HG02642 (cell line): ENCODE data around the gene SLC46A1.
A peak's percentile ranks its signal among the peaks of the same experiment; 100 is the strongest.

Experiments used
- ATAC-seq: cut with Tn5 transposase; IDR thresholded peaks from one replicate; pipeline ENCODE4 v1.9.1; 2021; ENCODE audit warnings: mild to moderate bottlenecking; ENCODE audit not compliant: unreplicated experiment, poor library complexity

The SLC46A1 gene

DNA sequence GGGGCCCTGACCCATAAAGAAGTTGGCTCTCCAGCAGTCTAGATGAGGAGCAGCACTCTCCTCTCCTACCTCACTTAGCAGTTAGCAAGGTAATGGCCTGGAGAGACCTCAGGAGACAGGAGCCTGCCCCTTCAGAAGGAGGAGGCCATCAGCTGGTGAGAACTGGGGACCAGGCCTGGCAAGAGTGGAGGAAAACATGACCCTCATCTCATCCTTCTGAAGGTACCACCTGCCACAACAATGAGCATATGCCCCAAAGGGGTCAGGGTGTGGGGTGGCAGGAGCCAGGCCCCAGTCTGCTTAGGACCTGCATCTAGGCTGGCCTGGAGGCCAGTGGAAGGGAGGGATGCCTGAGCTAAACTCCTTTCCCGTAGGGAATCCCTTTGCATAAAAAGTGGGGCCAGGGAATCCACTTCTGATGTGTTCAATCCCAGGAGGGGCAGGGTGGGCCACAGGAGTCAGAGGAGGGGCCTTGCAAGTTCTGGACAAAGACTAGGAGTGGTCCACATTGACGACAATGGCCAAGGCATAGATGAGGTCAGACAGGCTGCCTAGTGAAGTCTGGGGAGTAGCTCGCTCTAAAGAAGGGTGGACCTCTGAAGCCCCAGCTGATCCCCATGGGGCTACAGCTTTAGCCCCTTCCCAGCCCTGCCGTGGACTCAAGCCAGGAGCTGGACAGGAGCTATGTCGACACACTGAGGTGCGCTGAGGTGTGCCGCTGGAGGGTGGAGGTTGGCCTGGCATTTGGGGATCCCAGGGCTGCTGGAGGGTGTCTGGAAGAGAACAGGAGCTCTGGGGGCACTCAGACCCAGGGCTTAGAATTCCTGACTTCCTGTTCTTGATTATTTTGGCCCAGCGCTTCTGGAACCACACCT is 42.0 kb downstream of the SLC46A1 start:
- no peak for ATAC-seq

DNA sequence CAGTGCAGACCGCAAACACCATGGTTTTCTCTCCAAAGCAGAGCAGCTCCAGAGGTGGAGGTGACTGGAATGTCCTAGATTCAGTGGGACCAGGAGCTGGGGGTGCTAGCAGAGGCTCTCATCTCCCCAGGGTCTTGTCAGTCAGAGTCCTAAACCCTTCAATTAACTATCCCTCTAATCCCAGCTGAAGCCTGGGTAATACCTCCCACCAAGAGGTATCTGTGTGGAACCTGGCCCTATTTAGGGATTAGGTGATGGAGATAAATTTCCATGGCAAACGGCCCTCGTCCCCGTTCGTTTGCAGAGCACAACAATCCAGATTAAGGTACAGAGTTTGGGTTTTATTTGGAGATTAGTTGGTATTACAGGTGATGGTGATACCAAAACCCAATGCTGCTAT is 42.8 kb downstream of the SLC46A1 start:
- no peak for ATAC-seq

DNA sequence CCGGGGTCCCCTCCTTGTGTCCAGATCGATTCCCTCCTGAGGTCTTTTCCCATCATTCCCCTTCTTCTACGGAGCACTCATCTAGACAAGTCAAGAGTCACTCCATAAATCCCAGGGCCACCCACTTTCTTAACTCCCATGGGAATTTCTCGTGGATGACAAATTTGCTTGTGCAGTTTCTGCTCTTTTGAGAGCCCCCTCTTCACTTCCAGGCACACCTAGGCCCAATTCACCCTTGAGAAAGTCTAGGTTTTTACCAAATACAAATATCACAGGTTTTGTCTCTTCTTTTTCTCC is 48.2 kb downstream of the SLC46A1 start:
- ATAC-seq, result no peak

DNA sequence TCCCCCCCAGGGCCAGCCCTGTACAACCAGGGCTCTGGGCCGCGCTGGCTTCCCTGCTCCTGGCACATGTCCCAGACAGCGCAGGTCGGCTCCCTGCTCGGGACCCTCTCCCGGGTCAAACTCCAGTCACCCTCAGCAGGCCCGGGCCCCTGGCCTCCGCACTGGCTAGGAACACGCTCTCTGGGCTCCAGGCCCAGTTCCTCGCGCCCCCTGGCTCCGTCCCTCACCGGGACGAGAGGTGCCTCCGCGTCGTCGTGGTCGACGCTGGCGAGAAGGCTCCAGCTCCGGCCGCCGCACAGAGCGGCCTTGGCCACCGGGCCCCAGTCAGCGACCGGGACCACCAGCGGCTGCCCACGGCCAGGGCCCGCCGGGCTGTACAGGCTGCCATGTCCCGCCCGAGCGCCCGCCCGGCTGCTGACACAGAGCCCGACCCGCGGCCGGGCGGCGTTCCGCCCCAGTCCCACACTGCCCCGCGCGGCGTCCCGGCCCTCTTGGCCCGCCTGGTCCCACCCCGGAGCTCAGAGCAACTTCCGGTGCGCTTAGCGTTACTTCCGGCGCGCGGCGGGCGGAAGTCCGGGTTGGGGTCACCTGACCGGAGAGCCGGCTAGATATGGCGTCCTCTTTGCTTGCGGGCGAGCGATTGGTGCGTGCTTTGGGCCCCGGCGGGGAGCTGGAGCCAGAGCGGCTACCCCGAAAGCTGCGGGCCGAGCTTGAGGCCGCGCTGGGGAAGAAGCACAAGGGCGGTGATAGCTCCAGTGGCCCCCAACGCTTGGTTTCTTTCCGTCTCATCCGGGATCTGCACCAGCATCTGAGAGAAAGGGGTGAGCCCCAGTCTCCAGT is 48.7 kb downstream of the SLC46A1 start, which contains the start of gene POLDIP2:
Gene POLDIP2, minus strand, starts transcription at position 467 of the 840 bp plus-strand sequence. Its CDS starts 79 bp downstream, at position 388.
- ATAC-seq, result peak; percentile 97

DNA sequence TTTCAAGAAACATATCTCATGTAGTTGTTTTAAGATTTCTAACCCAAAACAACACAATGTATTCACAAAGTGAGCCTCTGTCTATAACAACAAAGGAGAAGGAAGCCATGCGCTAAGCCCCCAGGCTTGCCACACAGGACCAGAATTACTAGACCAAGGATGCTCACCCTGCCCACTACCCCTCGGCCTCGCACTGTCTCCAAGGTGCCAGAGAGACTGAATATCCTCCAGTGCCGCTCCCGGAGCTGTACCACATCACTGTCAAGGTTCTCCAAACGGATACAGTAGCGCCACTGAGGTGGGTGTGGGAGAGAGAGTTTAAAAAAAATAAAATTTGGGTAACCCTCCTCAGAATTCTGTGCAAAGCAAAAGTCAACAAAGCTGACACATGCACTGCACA is 55.7 kb downstream of the SLC46A1 start:
- no peak for ATAC-seq

DNA sequence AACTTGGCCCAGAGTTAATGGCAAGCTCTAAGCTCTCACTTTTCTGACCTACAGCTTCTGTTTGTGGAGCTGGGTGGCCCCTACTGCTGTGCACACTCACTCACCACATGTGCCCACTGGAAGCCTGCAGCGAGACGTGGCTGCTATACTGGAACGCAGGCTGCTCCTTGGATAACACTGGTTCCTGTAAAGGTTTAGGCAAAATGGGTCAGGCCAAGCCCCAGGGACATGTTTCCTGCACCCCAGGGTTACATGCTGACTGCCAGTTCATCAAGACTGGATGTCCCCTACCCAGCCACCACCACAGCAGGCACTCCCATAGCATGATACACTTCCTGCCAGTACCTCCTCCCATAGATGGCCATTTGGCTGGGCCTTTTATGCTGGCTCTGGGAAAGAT is 57.0 kb downstream of the SLC46A1 start:
- ATAC-seq, result no peak

DNA sequence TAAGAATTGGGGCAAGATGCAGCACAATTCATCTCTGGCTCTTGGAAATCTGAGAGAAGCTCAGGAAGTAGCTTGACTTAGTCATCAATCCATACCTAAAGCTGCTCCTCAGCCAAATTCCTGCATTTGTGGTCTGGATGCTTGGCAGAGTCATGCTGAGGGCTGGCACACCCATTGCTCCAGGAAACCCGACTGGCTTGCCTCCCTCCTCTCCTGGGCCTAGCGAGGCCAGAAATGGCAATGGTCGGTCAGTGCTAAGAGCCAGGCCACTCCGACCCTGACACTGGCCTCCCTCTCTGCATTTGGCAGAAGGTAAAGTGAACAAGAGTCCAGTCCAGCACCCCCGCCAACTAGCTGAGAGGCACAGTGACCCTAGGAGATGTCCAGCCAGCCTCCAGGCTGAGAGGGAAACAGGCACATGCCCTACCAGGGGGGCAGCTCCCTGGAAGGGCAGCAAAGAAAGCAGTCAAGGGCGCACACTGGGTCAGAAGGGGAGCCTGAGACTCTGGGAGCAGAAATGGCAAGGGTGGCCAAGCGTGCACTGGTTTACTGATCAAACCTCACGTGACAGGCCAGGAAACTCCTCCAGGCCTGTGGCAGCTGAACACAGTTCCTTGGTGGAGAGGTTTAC is 58.6 kb downstream of the SLC46A1 start:
- no peak for ATAC-seq

DNA sequence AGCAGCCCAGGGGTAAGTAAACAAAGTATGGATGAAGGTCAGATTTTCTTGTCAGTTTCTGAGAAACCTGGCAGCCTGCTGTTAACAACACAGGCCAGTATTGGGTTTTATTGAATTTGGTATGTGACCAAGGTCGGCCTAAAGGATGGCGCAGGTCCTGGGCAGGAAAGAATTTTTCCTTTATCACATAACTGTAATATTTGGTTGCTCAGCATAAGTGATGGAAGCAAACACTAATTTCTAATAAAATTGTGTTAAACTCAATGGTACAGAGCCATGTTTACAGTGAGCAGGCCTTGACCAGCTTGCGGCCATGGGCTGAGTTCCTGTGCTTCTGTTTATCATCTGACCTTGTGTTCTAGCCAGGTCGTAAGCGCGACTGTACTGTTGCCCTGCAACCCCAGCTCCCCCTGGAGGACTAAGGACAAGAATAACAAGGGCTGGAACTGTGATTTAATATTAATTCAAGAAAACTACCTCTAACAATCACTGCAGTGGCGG is 59.2 kb downstream of the SLC46A1 start:
- ATAC-seq, result no peak

DNA sequence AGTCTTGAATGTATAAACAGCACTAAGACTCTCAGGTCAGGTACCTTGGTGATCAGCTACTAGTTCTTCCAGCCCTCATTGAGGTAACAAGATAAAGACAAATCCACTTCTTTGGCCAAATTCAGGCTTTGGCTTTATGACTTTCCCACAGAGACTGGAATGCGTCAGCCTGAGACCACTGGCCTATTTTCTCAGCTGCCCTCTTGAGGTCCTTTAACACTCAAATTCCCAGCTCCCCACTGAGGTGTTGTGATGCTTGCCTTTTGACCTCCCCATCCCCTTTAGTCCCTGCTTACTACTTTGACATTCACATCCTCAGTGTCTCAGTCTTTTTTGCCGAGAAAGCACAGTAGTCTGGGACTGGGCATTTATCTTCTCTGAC is 59.8 kb downstream of the SLC46A1 start:
- ATAC-seq, result no peak

DNA sequence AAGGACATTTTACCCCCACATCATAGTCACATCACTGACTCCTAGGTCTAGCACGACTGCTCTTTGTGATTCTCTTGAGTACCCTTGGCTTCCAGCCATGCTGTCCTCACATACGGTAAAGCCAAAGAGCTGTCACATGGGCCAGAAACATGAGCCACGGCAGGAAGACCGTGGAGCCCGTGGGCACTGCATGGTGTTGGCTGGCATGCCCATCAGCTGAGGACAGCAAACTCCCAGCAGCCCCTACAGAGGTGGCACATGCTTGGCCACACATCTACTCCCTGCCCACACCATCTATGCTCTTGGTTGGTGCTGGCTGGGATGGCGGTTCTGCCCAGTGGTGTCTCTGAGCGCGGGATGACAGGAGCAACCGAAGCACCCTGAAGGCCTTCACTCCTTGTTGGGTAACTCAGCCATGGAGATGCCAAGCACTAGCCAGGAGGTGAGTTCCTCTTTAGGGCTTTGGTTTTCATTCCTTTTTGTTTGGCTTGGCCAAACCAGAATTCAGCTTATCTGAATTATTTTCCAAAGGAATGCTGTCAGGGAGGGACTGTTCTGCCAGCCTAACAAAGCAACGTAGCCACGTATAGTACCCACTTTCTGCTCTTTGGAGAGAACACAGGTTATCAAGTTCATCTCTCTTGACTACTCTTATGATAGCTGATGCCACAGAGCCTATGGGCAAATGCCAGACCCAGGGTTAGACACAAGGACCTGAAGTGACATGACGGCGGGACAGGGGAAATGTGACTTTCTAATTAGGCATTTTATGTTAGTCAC is 60.4 kb downstream of the SLC46A1 start:
- ATAC-seq, result no peak
